ENCODE measurements around the gene RASSF8. TPM values are rescaled to one million over a fixed set of nuclear protein-coding genes. Genes with fewer than 3 reads are reported as not detected.
A peak's percentile ranks its signal among the peaks of the same experiment; 100 is the strongest.

The RASSF8 gene
- total and polyA plus RNA-seq, 2 of the 8 experiments (the other 6 are each of a cell fraction or from before 2014, with no cell fraction given), result 6.4 to 46.7 TPM

DNA sequence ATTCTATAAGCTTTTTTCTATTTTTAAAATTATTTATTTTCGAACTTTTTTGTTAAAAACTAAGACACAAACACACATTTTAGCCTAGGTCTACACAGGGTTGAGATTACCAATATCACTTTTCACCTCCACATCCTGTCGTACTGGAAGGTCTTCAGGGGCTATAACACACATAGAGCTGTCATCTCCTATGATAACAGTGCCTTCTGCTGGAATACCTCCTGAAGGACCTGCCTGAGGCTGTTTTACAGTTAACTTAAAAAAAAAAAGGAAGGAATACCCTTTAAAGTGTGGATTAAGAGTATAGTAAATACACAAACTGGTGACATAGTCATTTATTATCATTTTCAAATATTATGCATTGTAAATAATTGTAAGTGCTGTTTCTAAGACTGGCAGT is 43.0 kb downstream of the RASSF8 start:
- Histone ChIP-seq H3K27ac (ENCODE audit: low read depth, low read length) (no peak overlapping the region), H2BK12ac (ENCODE audit: low read depth, low read length) (no peak overlapping the region), H2AFZ (ENCODE audit: low read length) (no peak overlapping the region), H2AK5ac (ENCODE audit: low read depth, low read length) (no peak overlapping the region), H3K23ac (ENCODE audit: insufficient read length) (no peak overlapping the region), H3K36me3 (ENCODE audit: control insufficient read depth in 2 of 4, insufficient read depth in 4 of 4, low read length in 3 of 4) (no peaks in the 10 kb centered on the region), H4K91ac (replicated peaks; ENCODE audit: insufficient read length, low read length) (no peak overlapping the region), H3K56ac (replicated peaks; ENCODE audit: insufficient read length, low read depth, low read length) (no peak overlapping the region), H3K4me3 (ENCODE audit: extremely low read depth in 1 of 4, insufficient read depth in 2 of 4, low read depth in 3 of 4, low read length in 4 of 4) (no peak overlapping the region), H3K9me3 (ENCODE audit: insufficient read depth in 2 of 2, low read depth in 1 of 2, low read length in 1 of 2) (no peaks in the 10 kb centered on the region), H3K9ac (replicated peaks in 1 of 4; ENCODE audit: extremely low read depth in 1 of 4, low read depth in 3 of 4, low read length in 3 of 4) (no peak overlapping the region), H3K23me2 (ENCODE audit: low read depth, low read length) (no peaks in the 10 kb centered on the region), H3K79me1 (ENCODE audit: low read depth, low read length) (no peaks in the 10 kb centered on the region), H3K4ac (replicated peaks; ENCODE audit: insufficient read length, low read depth, low read length) (no peak overlapping the region), H4K5ac (ENCODE audit: insufficient read length, low read depth, low read length) (no peak overlapping the region), H2BK120ac (replicated peaks; ENCODE audit: low read depth, low read length) (no peak overlapping the region), H3K18ac (ENCODE audit: extremely low read depth, low read length) (no peak overlapping the region), H4K20me1 (replicated peaks in 1 of 2; ENCODE audit: control insufficient read depth in 1 of 2, insufficient read depth in 2 of 2, low read length in 2 of 2) (no peaks in the 10 kb centered on the region), H2BK20ac (ENCODE audit: low read length) (no peak overlapping the region), H3K14ac (ENCODE audit: insufficient read length) (no peak overlapping the region), H3K27me3 (replicated peaks in 1 of 4; ENCODE audit: control insufficient read depth in 3 of 4, extremely low read depth in 1 of 4, insufficient read depth in 3 of 4, low read length in 3 of 4) (no peaks in the 10 kb centered on the region), H3K79me2 (ENCODE audit: control insufficient read depth in 1 of 2, insufficient read depth in 2 of 2, low read length in 2 of 2) (peaks cover 0 to 77% of the 10 kb centered on the region in 2 experiments; a peak in 3 of 4 replicates), H3K4me2 (ENCODE audit: insufficient read depth in 1 of 2, low read depth in 2 of 2, low read length in 2 of 2) (no peak overlapping the region), H4K8ac (ENCODE audit: extremely low read depth, insufficient read depth, low read length) (no peak overlapping the region), H2BK5ac (ENCODE audit: low read depth, low read length) (no peak overlapping the region), H3K4me1 (replicated peaks in 1 of 4; ENCODE audit: control insufficient read depth in 3 of 4, insufficient read depth in 4 of 4, low read length in 3 of 4) (peaks cover 0 to 10% (median 0%) of the 10 kb centered on the region in 4 experiments; a peak in 3 of 7 replicates), H2BK15ac (ENCODE audit: low read length) (no peak overlapping the region)
- TF ChIP-seq, protein P1, sequence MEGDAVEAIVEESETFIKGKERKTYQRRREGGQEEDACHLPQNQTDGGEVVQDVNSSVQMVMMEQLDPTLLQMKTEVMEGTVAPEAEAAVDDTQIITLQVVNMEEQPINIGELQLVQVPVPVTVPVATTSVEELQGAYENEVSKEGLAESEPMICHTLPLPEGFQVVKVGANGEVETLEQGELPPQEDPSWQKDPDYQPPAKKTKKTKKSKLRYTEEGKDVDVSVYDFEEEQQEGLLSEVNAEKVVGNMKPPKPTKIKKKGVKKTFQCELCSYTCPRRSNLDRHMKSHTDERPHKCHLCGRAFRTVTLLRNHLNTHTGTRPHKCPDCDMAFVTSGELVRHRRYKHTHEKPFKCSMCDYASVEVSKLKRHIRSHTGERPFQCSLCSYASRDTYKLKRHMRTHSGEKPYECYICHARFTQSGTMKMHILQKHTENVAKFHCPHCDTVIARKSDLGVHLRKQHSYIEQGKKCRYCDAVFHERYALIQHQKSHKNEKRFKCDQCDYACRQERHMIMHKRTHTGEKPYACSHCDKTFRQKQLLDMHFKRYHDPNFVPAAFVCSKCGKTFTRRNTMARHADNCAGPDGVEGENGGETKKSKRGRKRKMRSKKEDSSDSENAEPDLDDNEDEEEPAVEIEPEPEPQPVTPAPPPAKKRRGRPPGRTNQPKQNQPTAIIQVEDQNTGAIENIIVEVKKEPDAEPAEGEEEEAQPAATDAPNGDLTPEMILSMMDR (IDR thresholded peaks at IDR 0.05; ENCODE audit: control extremely low read depth in 1 of 3, insufficient read depth in 1 of 3, low read depth in 1 of 3, low read length in 3 of 3), result peak in 1 of 3 experiments; percentile 26; a peak in 1 of 4 replicates
- TF ChIP-seq RAD21 (IDR thresholded peaks at IDR 0.05 in 1 of 2, conservative IDR thresholded peaks at IDR 0.05 in 1 of 2; ENCODE audit: low read depth in 2 of 2, low read length in 2 of 2) (peak; percentile 49 to 52), SP1 (IDR thresholded peaks at IDR 0.05; ENCODE audit: low read depth, low read length) (no peak)
- ChIA-PET POLR2A (ENCODE audit: partially characterized antibody) (interaction anchor here (1.0 kb wide), 1 partner anchor 15 kb away, joined by 3 read pairs; no protein-coding TSS in a partner anchor), CTCF (ENCODE audit: partially characterized antibody) (interaction anchor here (0.7 to 1.4 kb wide), 6 partner anchors 12 to 565 kb away, joined by 3 to 7 read pairs (median 3); no protein-coding TSS in a partner anchor)
- 82% methylated on average over 2 of the region's 2 CpGs; no CpG with 5 or more reads in 1 of the 2 experiments for WGBS, 2 experiments (ENCODE audit: extremely low coverage in 1 of 2, insufficient coverage in 1 of 2, insufficient read length in 1 of 2, insufficient replicate concordance in 2 of 2, low coverage in 1 of 2, low lambda C conversion rate in 2 of 2, missing lambda C conversion rate in 1 of 2)
- FAIRE-seq (no peak), DNase-seq (ENCODE audit: low read depth in 1 of 2, low spot score in 2 of 2) (no peak)
